GM12864 (cell line): ENCODE data around the gene EYS.

Experiments
- DNase-seq: peaks from one replicate; pipeline ENCODE4 v3.0.0-alpha.2; 2011; ENCODE audit warnings: low read depth
- H3K4me3 ChIP-seq: 2 replicates; pipeline ENCODE4 v1.5.1; 2011; ENCODE audit warnings: mild to moderate bottlenecking, low read depth, low read length, control low read depth
- TF ChIP-seq, protein P1 (sequence below): IDR thresholded peaks from 2 replicates; pipeline ENCODE4 v1.5.1; 2011; ENCODE audit warnings: low read depth, mild to moderate bottlenecking, moderate library complexity, low read length, control low read depth, inconsistent platforms; ENCODE audit errors: missing control alignments

The EYS gene

GRCh38 chr6:63797721-63798120 is 1909.3 kb downstream of the EYS start:
- TF ChIP-seq, protein P1, sequence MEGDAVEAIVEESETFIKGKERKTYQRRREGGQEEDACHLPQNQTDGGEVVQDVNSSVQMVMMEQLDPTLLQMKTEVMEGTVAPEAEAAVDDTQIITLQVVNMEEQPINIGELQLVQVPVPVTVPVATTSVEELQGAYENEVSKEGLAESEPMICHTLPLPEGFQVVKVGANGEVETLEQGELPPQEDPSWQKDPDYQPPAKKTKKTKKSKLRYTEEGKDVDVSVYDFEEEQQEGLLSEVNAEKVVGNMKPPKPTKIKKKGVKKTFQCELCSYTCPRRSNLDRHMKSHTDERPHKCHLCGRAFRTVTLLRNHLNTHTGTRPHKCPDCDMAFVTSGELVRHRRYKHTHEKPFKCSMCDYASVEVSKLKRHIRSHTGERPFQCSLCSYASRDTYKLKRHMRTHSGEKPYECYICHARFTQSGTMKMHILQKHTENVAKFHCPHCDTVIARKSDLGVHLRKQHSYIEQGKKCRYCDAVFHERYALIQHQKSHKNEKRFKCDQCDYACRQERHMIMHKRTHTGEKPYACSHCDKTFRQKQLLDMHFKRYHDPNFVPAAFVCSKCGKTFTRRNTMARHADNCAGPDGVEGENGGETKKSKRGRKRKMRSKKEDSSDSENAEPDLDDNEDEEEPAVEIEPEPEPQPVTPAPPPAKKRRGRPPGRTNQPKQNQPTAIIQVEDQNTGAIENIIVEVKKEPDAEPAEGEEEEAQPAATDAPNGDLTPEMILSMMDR = no peak
- no peak for DNase-seq

DNA sequence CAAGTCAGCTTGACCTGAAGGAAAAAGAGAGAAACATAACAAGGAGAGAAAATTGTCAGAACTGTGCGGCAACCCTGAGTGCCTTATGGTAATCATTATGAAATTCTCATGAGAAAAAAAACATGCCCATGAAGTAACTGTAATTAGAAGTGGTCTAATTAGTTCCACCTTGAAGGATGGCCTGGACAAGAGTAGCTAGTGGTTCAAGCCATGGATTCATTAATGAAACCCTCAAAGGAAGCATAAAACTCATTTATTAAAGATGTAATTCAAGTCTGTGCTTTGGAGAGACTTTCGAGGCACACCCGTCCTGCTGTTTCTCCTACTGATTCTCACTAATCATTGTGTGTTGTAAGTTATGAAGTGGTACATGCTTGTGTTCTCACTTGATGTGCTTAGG is 1911.2 kb downstream of the EYS start:
- TF ChIP-seq, protein P1 = no peak
- no peak overlapping the region for H3K4me3 ChIP-seq
- no peak for DNase-seq

More at GRCh38 chr6:63797721-63798120, 1909.3 kb downstream of the EYS start:
- no peak overlapping the region for H3K4me3 ChIP-seq

GRCh38 chr6:63795006-63795405 is 1912.0 kb downstream of the EYS start:
- TF ChIP-seq, protein P1 = no peak
- no peak overlapping the region for H3K4me3 ChIP-seq
- no peak for DNase-seq

- no peak overlapping the region for H3K4me3 ChIP-seq
- DNase-seq = no peak
- TF ChIP-seq, protein P1 = no peak
These were observed 1913.4 kb downstream of the EYS start for GRCh38 chr6:63793465-63794137.

GRCh38 chr6:63792736-63793464 is 1914.1 kb downstream of the EYS start:
- TF ChIP-seq, protein P1 = no peak
- no peak for DNase-seq
- no peak overlapping the region for H3K4me3 ChIP-seq

GRCh38 chr6:63790334-63790733 is 1916.7 kb downstream of the EYS start:
- TF ChIP-seq, protein P1 = no peak
- no peak overlapping the region for H3K4me3 ChIP-seq
- DNase-seq = no peak
